Measurements from ENCODE around the gene OR2H2.

OR2H2 gene

GRCh38 chr6:29590218-29590808, 5.4 kb downstream of the OR2H2 start:
- no peak for DNase-seq (ENCODE audit: insufficient read length, low spot score)
- no peak for FAIRE-seq

GRCh38 chr6:29591677-29592076, 6.8 kb downstream of the OR2H2 start:
- DNase-seq (ENCODE audit: insufficient read length, low spot score): no peak
- FAIRE-seq: no peak

- FAIRE-seq (no peak), DNase-seq (ENCODE audit: insufficient read length, low spot score) (no peak)
Measured at GRCh38 chr6:29593199-29593855, 8.4 kb downstream of the OR2H2 start.

GRCh38 chr6:29596381-29596900, 11.5 kb downstream of the OR2H2 start:
- DNase-seq (ENCODE audit: insufficient read length, low spot score): no peak
- no peak for FAIRE-seq

GRCh38 chr6:29597184-29597583, 12.3 kb downstream of the OR2H2 start:
- FAIRE-seq (no peak), DNase-seq (ENCODE audit: insufficient read length, low spot score) (no peak)

GRCh38 chr6:29598172-29598747, 13.3 kb downstream of the OR2H2 start:
- DNase-seq (ENCODE audit: insufficient read length, low spot score): no peak
- FAIRE-seq: no peak

- DNase-seq (ENCODE audit: insufficient read length, low spot score) (no peak), FAIRE-seq (no peak)
Measured at GRCh38 chr6:29602564-29603361, 17.8 kb downstream of the OR2H2 start.

GRCh38 chr6:29603456-29603855, 18.5 kb downstream of the OR2H2 start:
- DNase-seq (ENCODE audit: insufficient read length, low spot score) (no peak), FAIRE-seq (no peak)

- FAIRE-seq: no peak
- no peak for DNase-seq (ENCODE audit: insufficient read length, low spot score)
Measured at GRCh38 chr6:29603930-29604329, 19.0 kb downstream of the OR2H2 start.

GRCh38 chr6:29608131-29608530, 23.2 kb downstream of the OR2H2 start:
- FAIRE-seq: no peak

GRCh38 chr6:29610540-29610939, 25.6 kb downstream of the OR2H2 start:
- DNase-seq (ENCODE audit: insufficient read length, low spot score) (no peak), FAIRE-seq (no peak)

More at GRCh38 chr6:29608131-29608530, 23.2 kb downstream of the OR2H2 start:
- no peak for DNase-seq (ENCODE audit: insufficient read length, low spot score)

GRCh38 chr6:29611426-29611825, 26.5 kb downstream of the OR2H2 start:
- DNase-seq (ENCODE audit: insufficient read length, low spot score) (no peak), FAIRE-seq (no peak)

GRCh38 chr6:29617782-29618554, 33.0 kb downstream of the OR2H2 start:
- FAIRE-seq (no peak), DNase-seq (ENCODE audit: insufficient read length, low spot score) (no peak)

- no peak for FAIRE-seq
- DNase-seq (ENCODE audit: insufficient read length, low spot score): no peak
Measured at GRCh38 chr6:29619578-29620160, 34.7 kb downstream of the OR2H2 start.

- DNase-seq (ENCODE audit: insufficient read length, low spot score) (no peak), FAIRE-seq (no peak)
Measured at GRCh38 chr6:29620630-29621029, 35.7 kb downstream of the OR2H2 start.

GRCh38 chr6:29624520-29624961, 39.6 kb downstream of the OR2H2 start:
- FAIRE-seq: no peak
- DNase-seq (ENCODE audit: insufficient read length, low spot score): no peak

GRCh38 chr6:29625337-29625930, 40.5 kb downstream of the OR2H2 start:
- no peak for FAIRE-seq
- DNase-seq (ENCODE audit: insufficient read length, low spot score): no peak

GRCh38 chr6:29626948-29627754, 42.2 kb downstream of the OR2H2 start:
- FAIRE-seq (no peak), DNase-seq (ENCODE audit: insufficient read length, low spot score) (no peak)
